ENCODE results near the gene FBXW7. TPM values are rescaled to one million over a fixed set of nuclear protein-coding genes. Genes with fewer than 3 reads are reported as not detected.

Gene FBXW7
- total RNA-seq, 2 experiments from 2014 or later: 26.7 to 29.2 TPM

DNA sequence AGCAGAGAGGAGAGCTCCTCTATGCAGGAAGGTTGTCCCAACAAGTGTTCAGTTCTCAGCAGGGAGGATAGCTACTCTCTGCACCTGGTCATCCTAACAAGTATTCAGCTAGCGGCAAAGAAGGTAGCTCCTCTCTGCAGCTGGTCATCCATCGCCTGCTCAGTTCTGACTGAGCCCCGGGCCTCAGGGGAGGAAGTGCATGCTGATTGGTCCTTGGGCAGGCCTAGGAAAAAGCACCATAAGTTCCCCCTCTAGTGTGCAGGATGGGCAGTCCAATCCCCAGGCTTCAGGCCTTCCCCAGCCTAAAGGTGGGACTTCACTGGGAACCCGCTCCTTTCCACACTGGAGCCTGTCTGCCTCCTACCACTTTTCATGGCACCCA, 4.4 kb upstream of the FBXW7 start:
- peak; percentile 28 for DNase-seq
- peak overlapping the region; percentile 59 for H3K27ac Mint-ChIP-seq
- H3K4me3 Mint-ChIP-seq: no peak overlapping the region
- peaks cover 39% of the 10 kb centered on the region for H3K4me1 Mint-ChIP-seq (ENCODE audit: low read depth)
- H3K27me3 Mint-ChIP-seq (ENCODE audit: low read depth): no peaks in the 10 kb centered on the region
- H3K36me3 Mint-ChIP-seq (ENCODE audit: low read depth): peaks cover 21% of the 10 kb centered on the region
- H3K9me3 Mint-ChIP-seq: no peaks in the 10 kb centered on the region
- intact Hi-C loops (cut with micrococcal nuclease): no loop called here
- CTCF ChIA-PET: interaction anchor here (1.2 to 1.6 kb wide), 2 partner anchors 14 to 39 kb away, joined by 3 to 4 read pairs; no protein-coding TSS in a partner anchor

DNA sequence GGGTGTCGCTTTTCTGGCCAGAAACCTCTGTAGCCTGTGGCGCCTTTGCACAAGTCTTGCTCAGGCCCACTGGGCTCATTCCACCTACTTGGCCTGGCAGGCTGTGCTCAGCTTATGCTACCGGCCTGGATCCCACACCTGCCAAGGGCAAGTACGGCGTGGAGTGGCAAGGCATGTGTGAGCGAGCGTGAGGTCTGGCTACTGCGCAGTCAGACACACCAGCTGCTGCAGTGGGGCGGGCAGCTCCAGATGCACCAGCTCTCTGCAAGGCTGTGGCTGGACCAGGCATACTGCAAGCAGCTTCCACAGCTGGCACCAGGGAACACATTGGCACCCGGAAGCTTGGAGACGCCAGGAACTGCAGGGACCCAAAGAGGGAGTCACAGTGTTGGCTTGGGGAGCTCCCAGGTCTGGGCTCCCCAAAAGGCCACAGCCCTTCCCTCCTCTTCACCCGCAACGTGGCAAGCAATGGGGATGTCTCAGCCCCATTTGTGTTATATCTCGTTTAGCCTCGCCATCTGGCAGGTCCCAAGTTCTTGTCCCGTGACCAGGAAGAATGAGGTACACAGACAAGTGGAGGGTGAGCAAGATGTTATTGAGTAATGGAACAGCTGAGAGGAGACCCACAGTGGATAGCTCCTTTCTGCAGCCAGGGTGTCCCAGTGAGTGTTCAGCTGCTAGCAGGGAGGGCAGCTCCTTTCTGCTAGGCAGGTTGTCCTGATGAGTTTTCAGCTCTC, 3.8 kb upstream of the FBXW7 start:
- CTCF ChIA-PET: interaction anchor here (0.6 to 1.6 kb wide), 3 partner anchors 15 to 76 kb away, joined by 3 to 4 read pairs (median 3); no protein-coding TSS in a partner anchor
- Mint-ChIP-seq H3K9me3 (no peaks in the 10 kb centered on the region), H3K27ac (peak overlapping the region; percentile 59), H3K4me1 (ENCODE audit: low read depth) (peaks cover 36% of the 10 kb centered on the region), H3K27me3 (ENCODE audit: low read depth) (no peaks in the 10 kb centered on the region), H3K36me3 (ENCODE audit: low read depth) (peaks cover 21% of the 10 kb centered on the region), H3K4me3 (no peak overlapping the region)
- DNase-seq: no peak
- intact Hi-C loops (cut with micrococcal nuclease): loop anchor here (5.0 to 10.0 kb wide), 4 partner anchors 437 to 1132 kb away; partner anchors contain the start of gene FHIP1A

DNA sequence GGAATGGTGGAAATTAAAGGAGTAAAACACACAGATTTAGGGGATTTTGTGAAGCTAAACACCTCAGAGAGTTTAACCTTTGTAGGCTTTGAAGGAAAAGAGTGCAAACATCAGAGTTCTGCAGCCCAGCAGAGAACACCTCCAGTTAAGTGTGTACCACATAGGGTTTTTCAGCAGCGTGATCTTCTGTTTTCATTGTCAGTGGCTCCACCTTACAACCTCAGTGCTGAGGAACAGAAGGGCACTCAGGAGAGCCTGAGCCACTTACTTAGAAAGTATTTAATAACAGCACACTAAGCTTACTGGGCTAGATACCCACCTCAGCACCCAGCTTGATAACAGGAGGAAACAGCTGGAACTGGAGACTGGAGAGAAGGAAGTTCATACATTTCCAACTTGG, 2.0 kb upstream of the FBXW7 start:
- no peak for DNase-seq
- H3K4me1 Mint-ChIP-seq (ENCODE audit: low read depth): peaks cover 43% of the 10 kb centered on the region
- peaks cover 21% of the 10 kb centered on the region for H3K36me3 Mint-ChIP-seq (ENCODE audit: low read depth)

DNA sequence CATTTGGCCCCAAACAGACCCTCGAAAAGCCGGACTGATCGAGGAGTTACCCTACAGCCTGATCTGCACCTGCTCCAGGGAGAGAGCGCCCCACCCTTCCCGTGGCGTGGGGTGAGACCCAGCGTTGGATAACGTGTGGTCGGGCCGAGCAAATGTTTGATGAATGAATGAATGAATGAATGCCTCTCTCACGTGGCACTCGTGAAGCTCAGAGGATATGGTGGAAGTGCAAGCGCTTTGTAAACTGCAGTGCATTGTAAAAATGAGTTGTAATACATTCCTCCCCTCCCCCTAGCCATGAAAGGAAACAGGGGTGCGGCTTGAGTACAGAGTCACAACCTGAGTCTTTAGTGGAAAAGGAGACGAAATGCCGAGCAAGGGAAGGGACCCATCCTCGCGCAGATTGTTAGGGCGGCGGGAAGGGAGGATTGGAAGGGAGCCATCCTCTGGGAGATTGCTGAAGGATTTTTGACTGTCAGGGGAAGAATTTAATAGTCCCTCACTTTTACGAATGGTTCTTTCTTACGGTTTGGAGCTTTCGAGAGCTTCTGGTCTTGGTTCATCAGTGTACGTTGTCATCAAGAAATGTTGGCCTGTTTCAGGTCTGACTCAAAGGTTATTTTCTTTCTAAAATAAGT, 772 bp upstream of the FBXW7 start:
- intact Hi-C loops (cut with micrococcal nuclease): loop anchor here (1.0 to 10.0 kb wide), 17 partner anchors 14 to 1437 kb away; partner anchors contain the start of genes ARFIP1, FHIP1A, GATB and RPS3A
- DNase-seq: peak; percentile 81
- no peaks in the 10 kb centered on the region for H3K27me3 Mint-ChIP-seq (ENCODE audit: low read depth)

More for the DNA sequence above, 2.0 kb upstream of the FBXW7 start:
- Mint-ChIP-seq H3K9me3 (no peaks in the 10 kb centered on the region), H3K27ac (peak overlapping the region; percentile 97), H3K4me3 (peak overlapping the region; percentile 87), H3K27me3 (ENCODE audit: low read depth) (no peaks in the 10 kb centered on the region)
- intact Hi-C loops (cut with micrococcal nuclease): loop anchor here (5.0 to 10.0 kb wide), 4 partner anchors 436 to 1131 kb away; partner anchors contain the start of gene FHIP1A
- CTCF ChIA-PET: interaction anchor here (1.0 to 2.3 kb wide), 5 partner anchors 16 to 102 kb away, joined by 3 to 7 read pairs (median 5); no protein-coding TSS in a partner anchor

DNA sequence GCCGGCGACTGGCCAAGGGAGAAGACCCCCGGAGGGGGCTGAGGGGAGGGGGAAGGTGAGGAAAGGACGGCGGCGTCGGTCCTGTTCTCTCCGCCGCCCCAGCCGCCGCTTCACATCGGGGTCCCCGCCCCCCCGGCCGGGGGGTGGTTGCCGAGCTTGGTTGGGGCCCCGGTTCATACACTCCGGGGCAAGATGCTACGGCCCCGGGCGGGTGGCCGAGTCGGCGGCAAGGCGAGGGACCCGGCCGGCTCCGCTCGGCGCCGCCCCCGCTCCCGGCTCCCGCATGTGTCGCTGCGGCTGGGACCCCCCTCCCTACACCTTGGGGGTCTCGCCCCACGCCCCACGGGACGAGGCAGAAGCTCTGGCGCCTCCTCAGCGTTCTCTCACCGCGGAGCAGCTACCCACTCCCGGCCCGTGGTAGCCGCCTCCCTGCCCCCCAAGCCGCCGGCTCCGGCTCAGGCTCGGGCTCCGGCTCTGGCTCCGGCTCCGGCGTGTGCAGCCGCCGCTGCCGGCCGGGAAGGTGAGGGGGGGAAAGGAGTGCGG, 461 bp downstream of the FBXW7 start:
- intact Hi-C loops (cut with micrococcal nuclease): loop anchor here (5.0 to 10.0 kb wide), 4 partner anchors 433 to 1128 kb away; partner anchors contain the start of gene FHIP1A
- peaks cover 25% of the 10 kb centered on the region for H3K36me3 Mint-ChIP-seq (ENCODE audit: low read depth)
- H3K9me3 Mint-ChIP-seq: no peaks in the 10 kb centered on the region
- CTCF ChIA-PET: interaction anchor here (0.6 to 2.0 kb wide), 2 partner anchors 17 to 147 kb away, joined by 3 to 6 read pairs; no protein-coding TSS in a partner anchor
- DNase-seq: no peak
- H3K4me1 Mint-ChIP-seq (ENCODE audit: low read depth): peaks cover 58% of the 10 kb centered on the region
- H3K27ac Mint-ChIP-seq: no peak overlapping the region
- peak overlapping the region; percentile 87 for H3K4me3 Mint-ChIP-seq
- H3K27me3 Mint-ChIP-seq (ENCODE audit: low read depth): no peaks in the 10 kb centered on the region

More for the DNA sequence above, 772 bp upstream of the FBXW7 start:
- H3K4me1 Mint-ChIP-seq (ENCODE audit: low read depth): peaks cover 53% of the 10 kb centered on the region
- no peaks in the 10 kb centered on the region for H3K9me3 Mint-ChIP-seq
- peak overlapping the region; percentile 87 for H3K4me3 Mint-ChIP-seq
- CTCF ChIA-PET: interaction anchor here (0.9 to 2.3 kb wide), 8 partner anchors 9 to 242 kb away, joined by 3 to 10 read pairs (median 6); partner anchors contain the start of genes ARFIP1 and TIGD4
- H3K27ac Mint-ChIP-seq: peak overlapping the region; percentile 97
- H3K36me3 Mint-ChIP-seq (ENCODE audit: low read depth): peaks cover 24% of the 10 kb centered on the region

DNA sequence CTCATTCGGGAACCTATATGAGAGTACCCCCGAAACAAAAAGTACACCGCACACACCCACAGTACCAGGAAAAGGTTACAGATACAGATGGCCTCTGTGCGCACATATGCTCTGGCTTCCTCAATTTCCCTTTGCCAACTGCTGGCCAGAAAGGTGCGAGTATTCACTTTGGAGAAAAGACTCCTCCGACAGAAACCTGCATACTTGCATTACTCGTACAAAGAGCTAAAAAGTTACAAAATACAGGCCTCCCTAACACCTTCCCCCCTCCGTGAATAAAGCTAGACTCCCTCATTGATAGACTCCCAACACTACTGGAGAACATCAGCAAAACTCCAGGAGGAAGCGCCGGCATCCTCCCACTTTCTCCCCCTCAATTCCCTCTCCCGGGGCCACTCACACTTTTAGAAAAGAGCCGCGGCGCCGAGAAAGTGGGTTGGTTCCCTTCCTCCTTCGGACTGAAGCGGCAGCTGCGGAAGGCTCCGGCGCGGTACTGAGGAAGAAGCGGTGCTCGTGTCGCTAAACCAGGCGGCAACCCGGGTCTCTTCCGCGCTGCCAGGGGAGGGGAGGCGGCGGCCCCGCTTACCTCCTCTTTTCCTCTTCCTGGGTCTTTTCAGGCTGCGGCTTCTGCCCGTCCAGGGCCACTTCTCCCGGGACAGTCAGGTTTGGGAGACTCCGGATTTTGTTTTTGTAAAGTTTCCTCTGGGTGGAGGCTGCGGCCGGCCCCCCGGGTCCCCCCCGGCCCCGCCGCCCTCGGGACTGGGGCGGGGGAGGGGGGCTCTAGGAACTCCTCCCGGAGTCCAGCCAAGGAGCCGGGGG, 1.1 kb downstream of the FBXW7 start:
- intact Hi-C loops (cut with micrococcal nuclease): loop anchor here (1.0 to 10.0 kb wide), 5 partner anchors 8 to 1127 kb away; partner anchors contain the start of gene FHIP1A
- Mint-ChIP-seq H3K36me3 (ENCODE audit: low read depth) (peaks cover 21% of the 10 kb centered on the region), H3K27ac (peak overlapping the region; percentile 71), H3K9me3 (no peaks in the 10 kb centered on the region), H3K4me3 (peak overlapping the region; percentile 87), H3K4me1 (ENCODE audit: low read depth) (peaks cover 55% of the 10 kb centered on the region), H3K27me3 (ENCODE audit: low read depth) (no peaks in the 10 kb centered on the region)
- CTCF ChIA-PET: interaction anchor here (0.7 to 0.8 kb wide), 2 partner anchors 32 to 33 kb away, joined by 3 to 4 read pairs; no protein-coding TSS in a partner anchor
- DNase-seq: peak; percentile 66

DNA sequence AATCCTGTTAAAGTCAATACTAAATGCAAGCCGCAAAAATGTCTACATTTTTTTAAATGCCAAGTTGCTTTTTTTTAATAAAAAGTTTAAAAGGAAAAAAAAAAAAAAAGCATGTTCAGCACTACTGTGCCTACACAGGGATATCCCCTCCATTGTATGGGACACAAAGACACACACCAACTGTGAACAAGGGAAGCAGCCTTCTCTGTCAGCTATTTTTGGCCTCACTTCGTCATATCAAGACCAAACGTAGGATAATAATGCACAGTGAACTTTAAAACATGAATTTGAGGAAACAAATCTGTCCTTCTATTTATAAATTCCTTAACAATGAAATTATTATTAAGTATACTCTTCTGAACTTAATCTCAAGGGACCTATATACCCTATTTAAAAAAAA, 4.4 kb downstream of the FBXW7 start:
- Mint-ChIP-seq H3K27ac (no peak overlapping the region), H3K4me1 (ENCODE audit: low read depth) (peaks cover 36% of the 10 kb centered on the region), H3K36me3 (ENCODE audit: low read depth) (peaks cover 7% of the 10 kb centered on the region), H3K9me3 (no peaks in the 10 kb centered on the region), H3K27me3 (ENCODE audit: low read depth) (no peaks in the 10 kb centered on the region), H3K4me3 (no peak overlapping the region)
- DNase-seq: no peak
- CTCF ChIA-PET: interaction anchor here (0.5 to 1.7 kb wide), 8 partner anchors 9 to 581 kb away, joined by 3 to 8 read pairs (median 4); no protein-coding TSS in a partner anchor
- intact Hi-C loops (cut with micrococcal nuclease): loop anchor here (2.0 to 10.0 kb wide), 2 partner anchors 17 to 647 kb away; no protein-coding TSS in a partner anchor

DNA sequence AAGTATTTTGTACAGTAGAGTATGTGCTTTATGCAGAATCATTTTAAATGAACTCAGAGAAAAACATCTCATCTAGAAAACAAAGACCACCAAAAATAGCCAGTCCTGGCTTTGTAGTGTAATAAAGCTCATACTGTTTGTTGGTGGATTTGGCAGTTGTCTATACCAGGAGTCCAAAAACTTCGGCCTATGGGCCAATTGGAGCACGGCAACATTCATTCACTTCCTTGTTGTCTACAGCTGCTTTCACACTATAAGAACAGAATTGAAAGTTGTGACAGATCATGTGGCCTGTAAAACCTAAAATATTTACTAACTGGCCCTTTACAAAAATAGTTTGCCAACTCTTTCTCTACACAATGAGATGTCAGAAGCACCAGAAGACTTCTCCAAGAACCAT, 5.3 kb downstream of the FBXW7 start:
- Mint-ChIP-seq H3K4me3 (no peak overlapping the region), H3K27ac (no peak overlapping the region), H3K9me3 (no peaks in the 10 kb centered on the region), H3K27me3 (ENCODE audit: low read depth) (no peaks in the 10 kb centered on the region), H3K36me3 (ENCODE audit: low read depth) (peaks cover 7% of the 10 kb centered on the region), H3K4me1 (ENCODE audit: low read depth) (peaks cover 43% of the 10 kb centered on the region)
- CTCF ChIA-PET: interaction anchor here (0.7 to 1.7 kb wide), 2 partner anchors 30 to 60 kb away, joined by 3 to 4 read pairs; no protein-coding TSS in a partner anchor
- DNase-seq: no peak
- intact Hi-C loops (cut with micrococcal nuclease): loop anchor here (2.0 to 10.0 kb wide), 2 partner anchors 16 to 646 kb away; no protein-coding TSS in a partner anchor

DNA sequence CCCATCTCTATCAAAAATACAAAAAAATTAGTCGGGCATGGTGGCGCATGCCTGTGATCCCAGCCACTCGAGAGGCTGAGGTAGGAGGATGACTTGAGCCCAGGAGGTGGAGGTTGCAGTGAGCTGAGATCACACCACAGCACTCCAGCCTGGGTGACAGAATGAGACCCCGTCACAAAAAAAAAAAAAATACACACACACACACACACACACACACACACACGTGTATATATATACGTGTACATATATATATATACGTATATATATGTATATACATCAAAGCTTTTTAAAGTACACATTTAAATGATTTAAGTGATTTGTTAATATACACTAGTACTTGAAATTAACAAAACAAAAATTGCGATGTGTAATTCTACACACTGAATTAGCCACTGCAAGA, 6.0 kb downstream of the FBXW7 start:
- CTCF ChIA-PET: interaction anchor here (0.6 to 1.7 kb wide), 2 partner anchors 29 to 831 kb away, joined by 3 read pairs; no protein-coding TSS in a partner anchor
- Mint-ChIP-seq H3K27ac (no peak overlapping the region), H3K4me1 (ENCODE audit: low read depth) (peaks cover 46% of the 10 kb centered on the region), H3K4me3 (no peak overlapping the region), H3K27me3 (ENCODE audit: low read depth) (no peaks in the 10 kb centered on the region), H3K36me3 (ENCODE audit: low read depth) (peaks cover 7% of the 10 kb centered on the region), H3K9me3 (no peaks in the 10 kb centered on the region)
- intact Hi-C loops (cut with micrococcal nuclease): loop anchor here (2.0 to 10.0 kb wide), 2 partner anchors 15 to 645 kb away; no protein-coding TSS in a partner anchor
- no peak for DNase-seq

DNA sequence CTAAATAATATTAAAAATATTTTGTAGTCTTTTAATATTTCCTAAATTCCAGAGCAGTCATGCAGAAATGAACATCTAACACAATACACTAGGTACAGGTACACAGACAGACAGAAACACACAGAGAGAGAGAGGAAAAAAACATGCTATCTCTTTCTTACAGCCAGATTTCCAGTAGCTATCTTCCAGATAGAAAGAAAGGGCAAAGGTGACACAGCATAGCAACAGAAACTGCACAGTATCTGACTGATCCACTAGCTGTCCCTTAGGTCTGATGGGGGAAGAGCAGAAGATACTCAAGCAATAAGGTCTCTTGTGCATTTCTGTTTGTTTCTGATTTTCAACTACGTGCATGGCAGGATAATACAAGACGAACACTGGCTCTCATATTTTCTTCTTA, 7.8 kb downstream of the FBXW7 start:
- CTCF ChIA-PET: no interaction called here
- intact Hi-C loops (cut with micrococcal nuclease): no loop called here

DNA sequence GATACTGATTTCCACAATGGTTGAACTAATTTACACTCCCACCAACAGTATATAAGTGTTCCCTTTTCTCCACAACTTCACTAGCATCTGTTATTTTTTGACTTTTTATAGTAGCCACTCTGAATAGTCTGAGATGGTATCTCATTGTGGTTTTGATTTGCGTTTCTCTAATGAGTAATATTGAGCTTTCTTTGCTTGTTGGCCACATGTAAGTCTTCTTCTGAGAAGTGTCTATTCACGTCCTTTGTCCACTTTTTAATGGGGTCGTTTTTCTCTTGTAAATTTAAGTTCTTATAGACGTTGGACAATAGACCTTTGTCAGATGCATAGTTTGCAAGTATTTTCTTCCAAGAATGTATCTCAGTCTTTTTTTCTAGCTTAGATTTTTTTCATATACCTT, 10.0 kb downstream of the FBXW7 start:
- peaks cover 59% of the 10 kb centered on the region for H3K4me1 Mint-ChIP-seq (ENCODE audit: low read depth)
- no peak for DNase-seq
- no peaks in the 10 kb centered on the region for H3K27me3 Mint-ChIP-seq (ENCODE audit: low read depth)
- CTCF ChIA-PET: interaction anchor here (0.6 to 1.5 kb wide), 2 partner anchors 20 to 25 kb away, joined by 3 to 7 read pairs; no protein-coding TSS in a partner anchor
- intact Hi-C loops (cut with micrococcal nuclease): loop anchor here (1.0 kb wide), 1 partner anchor 8 kb away; no protein-coding TSS in a partner anchor
- peaks cover 8% of the 10 kb centered on the region for H3K36me3 Mint-ChIP-seq (ENCODE audit: low read depth)
- no peak overlapping the region for H3K4me3 Mint-ChIP-seq
- H3K9me3 Mint-ChIP-seq: no peaks in the 10 kb centered on the region
- no peak overlapping the region for H3K27ac Mint-ChIP-seq

More for the DNA sequence above, 7.8 kb downstream of the FBXW7 start:
- DNase-seq: no peak
- H3K4me3 Mint-ChIP-seq: no peak overlapping the region
- H3K27me3 Mint-ChIP-seq (ENCODE audit: low read depth): no peaks in the 10 kb centered on the region
- H3K36me3 Mint-ChIP-seq (ENCODE audit: low read depth): peaks cover 7% of the 10 kb centered on the region
- no peaks in the 10 kb centered on the region for H3K9me3 Mint-ChIP-seq
- H3K27ac Mint-ChIP-seq: no peak overlapping the region
- H3K4me1 Mint-ChIP-seq (ENCODE audit: low read depth): peaks cover 57% of the 10 kb centered on the region

Data from activated naive CD4-positive, alpha-beta T cell treated with anti-CD3 and anti-CD28 coated beads for 36 hours (primary cell).